HEK293 (cell line): ENCODE data around the gene CR1.

Source experiments
- KLF16 ChIP-seq: fragments of 450-650 bp; formaldehyde crosslinking; IDR thresholded peaks from 2 replicates; pipeline ENCODE4 v1.5.1; 2017; ENCODE audit warnings: missing biosample characterization, missing genetic modification characterization
- SP7 ChIP-seq: fragments of 450-650 bp; formaldehyde crosslinking; IDR thresholded peaks from 2 replicates; pipeline ENCODE4 v1.5.1; 2016; ENCODE audit warnings: missing biosample characterization, missing genetic modification characterization
- TRIM28 ChIP-seq: IDR thresholded peaks from 2 replicates; pipeline ENCODE4 v1.6.1; 2011; ENCODE audit warnings: low read length, control low read depth, borderline replicate concordance
- YY1 ChIP-seq: fragments of 450-650 bp; formaldehyde crosslinking; IDR thresholded peaks from 2 replicates; pipeline ENCODE4 v1.5.1; 2018; ENCODE audit warnings: missing biosample characterization, missing genetic modification characterization
- ZNF140 ChIP-seq: fragments of 450-650 bp; formaldehyde crosslinking; IDR thresholded peaks from 2 replicates; pipeline ENCODE4 v1.5.1; 2016; ENCODE audit warnings: missing biosample characterization, missing genetic modification characterization
- ZNF146 ChIP-seq: fragments of 450-650 bp; formaldehyde crosslinking; IDR thresholded peaks from 2 replicates; pipeline ENCODE4 v1.5.1; 2016; ENCODE audit warnings: missing biosample characterization, missing genetic modification characterization
- ZNF416 ChIP-seq: fragments of 450-650 bp; formaldehyde crosslinking; IDR thresholded peaks from 2 replicates; pipeline ENCODE4 v1.5.1; 2016; ENCODE audit warnings: missing biosample characterization, missing genetic modification characterization
- ZNF48 ChIP-seq: fragments of 450-650 bp; formaldehyde crosslinking; IDR thresholded peaks from 2 replicates; pipeline ENCODE4 v1.5.1; 2016; ENCODE audit warnings: missing biosample characterization, missing genetic modification characterization
- ZNF549 ChIP-seq: fragments of 450-650 bp; IDR thresholded peaks from 2 replicates; pipeline ENCODE4 v1.5.1; 2018; ENCODE audit warnings: missing biosample characterization, missing genetic modification characterization, mild to moderate bottlenecking, inconsistent platforms, moderate library complexity
- ZSCAN23 ChIP-seq: fragments of 450-650 bp; formaldehyde crosslinking; IDR thresholded peaks from 2 replicates; pipeline ENCODE4 v1.5.1; 2016; ENCODE audit warnings: missing biosample characterization, missing genetic modification characterization
- TF ChIP-seq, protein P1 (sequence below): fragments of 450-650 bp; formaldehyde crosslinking; IDR thresholded peaks from 2 replicates; pipeline ENCODE4 v1.5.1; 2016; ENCODE audit warnings: missing biosample characterization, missing genetic modification characterization
- TF ChIP-seq, protein P2 (sequence below): fragments of 450-650 bp; formaldehyde crosslinking; optimal IDR thresholded peaks from 2 replicates; pipeline ENCODE3; 2016; ENCODE audit warnings: missing biosample characterization, mild to moderate bottlenecking, missing genetic modification characterization
- TF ChIP-seq, protein P3 (sequence below): fragments of 450-650 bp; formaldehyde crosslinking; IDR thresholded peaks from 2 replicates; pipeline ENCODE4 v1.5.1; 2016; ENCODE audit warnings: missing biosample characterization, missing genetic modification characterization, borderline replicate concordance
- TF ChIP-seq, protein P4 (sequence below): fragments of 450-650 bp; formaldehyde crosslinking; IDR thresholded peaks from 2 replicates; pipeline ENCODE4 v1.5.1; 2016; ENCODE audit warnings: missing biosample characterization, missing genetic modification characterization

DNA sequence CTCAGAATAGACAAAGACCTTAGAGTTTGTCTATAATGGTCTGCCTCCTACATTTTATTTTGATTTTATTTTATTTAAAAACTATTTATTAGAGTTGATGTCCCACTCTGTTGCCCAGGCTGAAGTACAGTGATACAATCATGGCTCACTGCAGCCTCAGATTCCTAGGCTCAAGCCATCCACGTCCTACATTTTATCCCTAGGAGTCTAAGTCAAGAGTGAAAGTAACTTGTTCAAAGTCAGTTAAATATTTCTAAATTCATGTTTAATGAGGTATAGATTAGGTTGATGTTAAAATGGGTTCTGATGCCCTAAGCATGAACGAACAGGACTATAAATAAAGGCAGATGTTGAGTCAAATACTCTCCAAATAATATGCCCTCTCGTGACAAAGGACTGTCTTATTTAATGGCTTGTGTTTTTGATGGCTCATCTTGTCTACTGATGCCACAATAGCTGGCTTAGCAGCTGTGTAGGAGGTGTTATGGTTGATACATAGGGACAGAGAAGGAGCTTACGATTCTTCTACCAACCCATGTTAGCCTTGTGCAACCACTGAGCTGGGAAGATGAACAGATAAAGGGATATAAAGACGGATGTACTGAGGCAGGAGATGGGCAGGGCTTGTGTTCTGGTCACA lies 83.0 kb downstream of the CR1 start:
- TF ChIP-seq YY1 (tag by site-specific recombination): no peak
- no peak for TF ChIP-seq ZSCAN23 (tag by site-specific recombination)
- TF ChIP-seq ZNF416: no peak
- TF ChIP-seq ZNF140 (tag by site-specific recombination): no peak
- TF ChIP-seq, protein P1, sequence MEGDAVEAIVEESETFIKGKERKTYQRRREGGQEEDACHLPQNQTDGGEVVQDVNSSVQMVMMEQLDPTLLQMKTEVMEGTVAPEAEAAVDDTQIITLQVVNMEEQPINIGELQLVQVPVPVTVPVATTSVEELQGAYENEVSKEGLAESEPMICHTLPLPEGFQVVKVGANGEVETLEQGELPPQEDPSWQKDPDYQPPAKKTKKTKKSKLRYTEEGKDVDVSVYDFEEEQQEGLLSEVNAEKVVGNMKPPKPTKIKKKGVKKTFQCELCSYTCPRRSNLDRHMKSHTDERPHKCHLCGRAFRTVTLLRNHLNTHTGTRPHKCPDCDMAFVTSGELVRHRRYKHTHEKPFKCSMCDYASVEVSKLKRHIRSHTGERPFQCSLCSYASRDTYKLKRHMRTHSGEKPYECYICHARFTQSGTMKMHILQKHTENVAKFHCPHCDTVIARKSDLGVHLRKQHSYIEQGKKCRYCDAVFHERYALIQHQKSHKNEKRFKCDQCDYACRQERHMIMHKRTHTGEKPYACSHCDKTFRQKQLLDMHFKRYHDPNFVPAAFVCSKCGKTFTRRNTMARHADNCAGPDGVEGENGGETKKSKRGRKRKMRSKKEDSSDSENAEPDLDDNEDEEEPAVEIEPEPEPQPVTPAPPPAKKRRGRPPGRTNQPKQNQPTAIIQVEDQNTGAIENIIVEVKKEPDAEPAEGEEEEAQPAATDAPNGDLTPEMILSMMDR: no peak; the same call in 1 of the 2 replicates
- no peak for TF ChIP-seq ZNF48 (tag by site-specific recombination)
- TF ChIP-seq, protein P2, sequence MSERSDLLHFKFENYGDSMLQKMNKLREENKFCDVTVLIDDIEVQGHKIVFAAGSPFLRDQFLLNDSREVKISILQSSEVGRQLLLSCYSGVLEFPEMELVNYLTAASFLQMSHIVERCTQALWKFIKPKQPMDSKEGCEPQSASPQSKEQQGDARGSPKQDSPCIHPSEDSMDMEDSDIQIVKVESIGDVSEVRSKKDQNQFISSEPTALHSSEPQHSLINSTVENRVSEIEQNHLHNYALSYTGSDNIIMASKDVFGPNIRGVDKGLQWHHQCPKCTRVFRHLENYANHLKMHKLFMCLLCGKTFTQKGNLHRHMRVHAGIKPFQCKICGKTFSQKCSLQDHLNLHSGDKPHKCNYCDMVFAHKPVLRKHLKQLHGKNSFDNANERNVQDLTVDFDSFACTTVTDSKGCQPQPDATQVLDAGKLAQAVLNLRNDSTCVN (tag by site-specific recombination): no peak
- TF ChIP-seq TRIM28: no peak
- TF ChIP-seq, protein P3, sequence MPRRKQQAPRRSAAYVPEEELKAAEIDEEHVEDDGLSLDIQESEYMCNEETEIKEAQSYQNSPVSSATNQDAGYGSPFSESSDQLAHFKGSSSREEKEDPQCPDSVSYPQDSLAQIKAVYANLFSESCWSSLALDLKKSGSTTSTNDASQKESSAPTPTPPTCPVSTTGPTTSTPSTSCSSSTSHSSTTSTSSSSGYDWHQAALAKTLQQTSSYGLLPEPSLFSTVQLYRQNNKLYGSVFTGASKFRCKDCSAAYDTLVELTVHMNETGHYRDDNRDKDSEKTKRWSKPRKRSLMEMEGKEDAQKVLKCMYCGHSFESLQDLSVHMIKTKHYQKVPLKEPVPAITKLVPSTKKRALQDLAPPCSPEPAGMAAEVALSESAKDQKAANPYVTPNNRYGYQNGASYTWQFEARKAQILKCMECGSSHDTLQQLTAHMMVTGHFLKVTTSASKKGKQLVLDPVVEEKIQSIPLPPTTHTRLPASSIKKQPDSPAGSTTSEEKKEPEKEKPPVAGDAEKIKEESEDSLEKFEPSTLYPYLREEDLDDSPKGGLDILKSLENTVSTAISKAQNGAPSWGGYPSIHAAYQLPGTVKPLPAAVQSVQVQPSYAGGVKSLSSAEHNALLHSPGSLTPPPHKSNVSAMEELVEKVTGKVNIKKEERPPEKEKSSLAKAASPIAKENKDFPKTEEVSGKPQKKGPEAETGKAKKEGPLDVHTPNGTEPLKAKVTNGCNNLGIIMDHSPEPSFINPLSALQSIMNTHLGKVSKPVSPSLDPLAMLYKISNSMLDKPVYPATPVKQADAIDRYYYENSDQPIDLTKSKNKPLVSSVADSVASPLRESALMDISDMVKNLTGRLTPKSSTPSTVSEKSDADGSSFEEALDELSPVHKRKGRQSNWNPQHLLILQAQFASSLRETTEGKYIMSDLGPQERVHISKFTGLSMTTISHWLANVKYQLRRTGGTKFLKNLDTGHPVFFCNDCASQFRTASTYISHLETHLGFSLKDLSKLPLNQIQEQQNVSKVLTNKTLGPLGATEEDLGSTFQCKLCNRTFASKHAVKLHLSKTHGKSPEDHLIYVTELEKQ (tag by site-specific recombination): no peak
- TF ChIP-seq ZNF146: no peak
- TF ChIP-seq ZNF549 (tag by site-specific recombination): no peak
- no peak for TF ChIP-seq SP7 (tag by site-specific recombination)
- TF ChIP-seq, protein P4, sequence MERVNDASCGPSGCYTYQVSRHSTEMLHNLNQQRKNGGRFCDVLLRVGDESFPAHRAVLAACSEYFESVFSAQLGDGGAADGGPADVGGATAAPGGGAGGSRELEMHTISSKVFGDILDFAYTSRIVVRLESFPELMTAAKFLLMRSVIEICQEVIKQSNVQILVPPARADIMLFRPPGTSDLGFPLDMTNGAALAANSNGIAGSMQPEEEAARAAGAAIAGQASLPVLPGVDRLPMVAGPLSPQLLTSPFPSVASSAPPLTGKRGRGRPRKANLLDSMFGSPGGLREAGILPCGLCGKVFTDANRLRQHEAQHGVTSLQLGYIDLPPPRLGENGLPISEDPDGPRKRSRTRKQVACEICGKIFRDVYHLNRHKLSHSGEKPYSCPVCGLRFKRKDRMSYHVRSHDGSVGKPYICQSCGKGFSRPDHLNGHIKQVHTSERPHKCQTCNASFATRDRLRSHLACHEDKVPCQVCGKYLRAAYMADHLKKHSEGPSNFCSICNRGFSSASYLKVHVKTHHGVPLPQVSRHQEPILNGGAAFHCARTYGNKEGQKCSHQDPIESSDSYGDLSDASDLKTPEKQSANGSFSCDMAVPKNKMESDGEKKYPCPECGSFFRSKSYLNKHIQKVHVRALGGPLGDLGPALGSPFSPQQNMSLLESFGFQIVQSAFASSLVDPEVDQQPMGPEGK: no peak
- no peak for TF ChIP-seq KLF16 (tag by site-specific recombination)
